Parathyroid adenoma (tissue), 2 donors: Measurements from ENCODE around the gene GAA.

Source experiments
- H2AFZ ChIP-seq: fragments of 300-600 bp; sonication (generic); one replicate; pipeline ENCODE4 v1.7.0; 2017; ENCODE audit warnings: antibody characterized with exemption, mild to moderate bottlenecking
- H3K27ac ChIP-seq: fragments of 300-600 bp; sonication (generic); one replicate; pipeline ENCODE4 v1.7.0; 2017
- H3K27me3 ChIP-seq: fragments of 300-600 bp; sonication (generic); one replicate; pipeline ENCODE4 v1.7.0; 2017; ENCODE audit warnings: low read length; ENCODE audit not compliant: control insufficient read depth, insufficient read depth
- H3K36me3 ChIP-seq: fragments of 300-600 bp; sonication (generic); one replicate; pipeline ENCODE4 v1.7.0; 2017; ENCODE audit warnings: low read length; ENCODE audit not compliant: control insufficient read depth, insufficient read depth
- H3K4me1 ChIP-seq: fragments of 300-600 bp; sonication (generic); one replicate; pipeline ENCODE4 v1.7.0; 2017; ENCODE audit warnings: control low read depth
- H3K4me2 ChIP-seq: fragments of 300-600 bp; sonication (generic); one replicate; pipeline ENCODE4 v1.7.0; 2017; ENCODE audit warnings: low read length
- H3K4me3 ChIP-seq: fragments of 300-600 bp; sonication (generic); one replicate; pipeline ENCODE4 v1.7.0; 2017; ENCODE audit warnings: low read depth, low read length
- H3K79me2 ChIP-seq: fragments of 300-600 bp; sonication (generic); one replicate; pipeline ENCODE4 v1.7.0; 2017; ENCODE audit warnings: control low read depth
- H3K9ac ChIP-seq: fragments of 300-600 bp; sonication (generic); one replicate; pipeline ENCODE4 v1.7.0; 2017; ENCODE audit warnings: mild to moderate bottlenecking
- H3K9me3 ChIP-seq: fragments of 300-600 bp; sonication (generic); one replicate; pipeline ENCODE4 v1.7.0; 2017; ENCODE audit warnings: low read length; ENCODE audit not compliant: control insufficient read depth
- CTCF ChIP-seq: fragments of 300-600 bp; sonication (generic); IDR thresholded peaks from one replicate; pipeline ENCODE4 v1.7.0; 2017; ENCODE audit warnings: antibody characterized with exemption, mild to moderate bottlenecking
- donor health status: primary hyperparathyroidism.

The GAA gene

GRCh38 chr17:80101011-80101945 is at the start of gene GAA:
Gene GAA (plus strand): TSS chr17:80101581. CDS start chr17:80104587, 3,006 bp downstream.
- peaks cover 5% of the 10 kb centered on the region for H3K4me1 ChIP-seq
- H3K4me2 ChIP-seq, result peak within 1 kb of the TSS; percentile 99
- no peaks in the 10 kb centered on the region for H3K79me2 ChIP-seq
- H3K9me3 ChIP-seq, result no peaks in the 10 kb centered on the region
- peak within 1 kb of the TSS; percentile 89 for H3K9ac ChIP-seq
- H3K27ac ChIP-seq, result peak within 1 kb of the TSS; percentile 60
- H3K36me3 ChIP-seq, result no peaks in the 10 kb centered on the region
- peak within 1 kb of the TSS; percentile 72 for H3K4me3 ChIP-seq
- peak within 1 kb of the TSS; percentile 99 for H2AFZ ChIP-seq
- TF ChIP-seq CTCF, result peak; percentile 71
- no peaks in the 10 kb centered on the region for H3K27me3 ChIP-seq

GRCh38 chr17:80051681-80052080 is 49.7 kb upstream of the GAA start:
- Histone ChIP-seq H3K9me3 (no peaks in the 10 kb centered on the region), H3K27me3 (no peaks in the 10 kb centered on the region), H3K4me2 (no peak overlapping the region), H3K4me3 (no peak overlapping the region), H2AFZ (no peak overlapping the region), H3K4me1 (no peaks in the 10 kb centered on the region), H3K27ac (no peak overlapping the region), H3K9ac (no peak overlapping the region), H3K36me3 (no peaks in the 10 kb centered on the region), H3K79me2 (no peaks in the 10 kb centered on the region)
- no peak for TF ChIP-seq CTCF

DNA sequence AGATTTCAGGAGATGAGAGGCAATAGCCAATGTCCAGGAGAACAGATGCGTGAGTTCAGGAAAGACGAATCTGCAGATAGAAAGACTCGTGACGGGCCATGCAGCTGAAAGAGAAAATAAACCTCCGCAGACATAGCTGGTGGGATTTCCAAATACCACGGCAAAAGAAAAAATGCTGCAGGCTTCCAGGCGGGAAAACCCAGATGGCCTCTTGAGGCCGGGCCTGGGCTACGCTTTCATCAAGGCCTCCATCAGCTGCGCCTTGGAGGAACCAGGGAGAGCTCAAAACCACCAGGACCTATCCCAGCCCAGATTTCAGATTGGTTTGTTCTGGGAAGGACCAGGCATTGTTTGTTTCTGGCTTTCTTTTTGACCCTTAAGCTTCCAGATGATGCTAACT is 48.3 kb upstream of the GAA start:
- H3K4me1 ChIP-seq, result no peaks in the 10 kb centered on the region
- no peaks in the 10 kb centered on the region for H3K79me2 ChIP-seq
- no peak for TF ChIP-seq CTCF
- H3K27ac ChIP-seq, result no peak overlapping the region
- H3K4me3 ChIP-seq, result no peak overlapping the region
- no peaks in the 10 kb centered on the region for H3K36me3 ChIP-seq
- H3K4me2 ChIP-seq, result no peak overlapping the region
- no peaks in the 10 kb centered on the region for H3K9me3 ChIP-seq
- H2AFZ ChIP-seq, result no peak overlapping the region
- H3K9ac ChIP-seq, result no peak overlapping the region
- no peaks in the 10 kb centered on the region for H3K27me3 ChIP-seq

DNA sequence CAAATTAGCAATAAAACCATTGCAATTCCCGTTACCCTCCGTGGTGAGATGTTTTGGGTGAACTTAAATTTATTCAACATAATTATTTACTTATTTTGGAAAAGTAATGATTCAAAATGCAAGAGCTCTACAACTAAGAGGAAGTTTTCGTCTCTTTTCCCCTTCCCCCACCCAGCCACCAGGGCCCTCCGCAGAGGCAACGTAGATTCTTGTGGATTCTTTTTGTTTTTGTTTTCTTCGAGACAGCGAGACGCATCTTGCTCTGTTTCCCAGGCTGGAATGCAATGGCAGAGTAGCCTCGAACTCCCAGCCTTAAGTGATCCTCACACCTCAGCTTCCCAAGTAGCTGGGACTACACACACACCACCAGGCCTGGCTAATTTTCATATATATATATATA is 45.8 kb upstream of the GAA start:
- Histone ChIP-seq H3K36me3 (no peaks in the 10 kb centered on the region), H3K79me2 (no peaks in the 10 kb centered on the region), H3K4me2 (no peak overlapping the region), H3K4me1 (no peaks in the 10 kb centered on the region), H3K4me3 (no peak overlapping the region), H3K27me3 (no peaks in the 10 kb centered on the region), H3K9me3 (no peaks in the 10 kb centered on the region), H3K27ac (no peak overlapping the region), H3K9ac (no peak overlapping the region), H2AFZ (no peak overlapping the region)
- no peak for TF ChIP-seq CTCF
